HL-60 (cell line): ENCODE results near the gene SWI5. TPM values are rescaled to one million over a fixed set of nuclear protein-coding genes. Genes with fewer than 3 reads are reported as not detected.

Experiments
- DNase-seq, 2 experiments: peaks; one replicate each; pipeline ENCODE4 v3.0.0-alpha.2; 2010 to 2020; ENCODE audit warnings: low read depth in 1 of 2, low spot score in 1 of 2
- H3K27ac ChIP-seq: fragments of 250-450 bp; sonication (Bioruptor Pico); replicated peaks from 2 replicates; pipeline ENCODE4 v1.5.1; 2020; ENCODE audit warnings: mild to moderate bottlenecking, moderate library complexity
- H3K27me3 ChIP-seq: fragments of 250-450 bp; sonication (Bioruptor Pico); 2 replicates; pipeline ENCODE4 v1.5.1; 2021; ENCODE audit warnings: mild to moderate bottlenecking, moderate library complexity; ENCODE audit not compliant: insufficient read depth, poor library complexity, severe bottlenecking
- H3K4me3 ChIP-seq: replicated peaks from 2 replicates; pipeline ENCODE4 v1.5.1; 2011; ENCODE audit warnings: mild to moderate bottlenecking, control low read depth, low read length; ENCODE audit not compliant: insufficient read depth
- CTCF ChIP-seq: IDR thresholded peaks from one replicate; pipeline ENCODE4 v1.5.1; 2011; ENCODE audit warnings: low read length, control low read depth, inconsistent platforms; ENCODE audit not compliant: insufficient read depth
- GABPA ChIP-seq: IDR thresholded peaks from 2 replicates; pipeline ENCODE4 v1.6.1; 2012; ENCODE audit warnings: low read depth
- POLR2AphosphoS5 ChIP-seq: IDR thresholded peaks from 2 replicates; pipeline ENCODE4 v1.6.1; 2012; ENCODE audit warnings: low read depth
- REST ChIP-seq: IDR thresholded peaks from 2 replicates; pipeline ENCODE4 v1.6.1; 2012; ENCODE audit warnings: low read depth; ENCODE audit not compliant: insufficient replicate concordance
- SPI1 ChIP-seq: IDR thresholded peaks from 2 replicates; pipeline ENCODE4 v1.6.1; 2012; ENCODE audit warnings: low read depth, mild to moderate bottlenecking, borderline replicate concordance
- microRNA-seq: library from miRNA; unstranded; fragments of <30 nt; microRNA quantifications from one replicate; pipeline ENCODE4, GENCODE V29; 2018

The SWI5 gene

GRCh38 chr9:128335914-128336313 is 59.8 kb downstream of the SWI5 start:
- Histone ChIP-seq H3K4me3 (no peak overlapping the region), H3K27me3 (no peaks in the 10 kb centered on the region), H3K27ac (no peak overlapping the region)
- TF ChIP-seq REST (no peak), SPI1 (no peak), POLR2AphosphoS5 (no peak), GABPA (no peak), CTCF (no peak)
- DNase-seq: no peak

- DNase-seq: no peak
- Histone ChIP-seq H3K27ac (no peak overlapping the region), H3K27me3 (no peaks in the 10 kb centered on the region), H3K4me3 (no peak overlapping the region)
- TF ChIP-seq SPI1 (no peak), GABPA (no peak)
These were observed 61.9 kb downstream of the SWI5 start for GRCh38 chr9:128337936-128338335.

Small RNAs within 50 kb of the gene (microRNA-seq; reads per million reads assigned to microRNA genes)
- 237 reads per million, percentile 77 among the genes with 10 or more reads in this experiment for gene MIR199B
- gene MIR3154: not detected
